GM19035 (cell line): ENCODE measurements around the gene ATP6V1G2.

Source experiments
- ATAC-seq: cut with Tn5 transposase; IDR thresholded peaks from one replicate; pipeline ENCODE4 v1.9.1; 2021; ENCODE audit not compliant: unreplicated experiment

ATP6V1G2 gene

GRCh38 chr6:31548544-31548873, 2.1 kb upstream of the ATP6V1G2 start:
- no peak for ATAC-seq

GRCh38 chr6:31547727-31548543, 1.5 kb upstream of the ATP6V1G2 start:
- no peak for ATAC-seq

- ATAC-seq: peak; percentile 77
Observed at GRCh38 chr6:31546958-31547726, 734 bp upstream of the ATP6V1G2 start, which contains the start of gene NFKBIL1. Gene NFKBIL1, plus strand, starts transcription at chr6:31547608. Its CDS starts 87 bp downstream, at chr6:31547695.

- ATAC-seq: no peak
Observed at GRCh38 chr6:31545291-31545690, 1.1 kb downstream of the ATP6V1G2 start.

- no peak for ATAC-seq
Observed at GRCh38 chr6:31544676-31545075, 1.7 kb downstream of the ATP6V1G2 start.

GRCh38 chr6:31543639-31544038, 2.8 kb downstream of the ATP6V1G2 start:
- no peak for ATAC-seq

GRCh38 chr6:31541658-31542521, 4.5 kb downstream of the ATP6V1G2 start, which contains the start of gene DDX39B:
Gene DDX39B, minus strand, starts transcription at chr6:31542003. Its CDS starts 1,471 bp downstream, at chr6:31540532.
- peak; percentile 78 for ATAC-seq

- ATAC-seq: no peak
Observed at GRCh38 chr6:31541059-31541657, 5.2 kb downstream of the ATP6V1G2 start.

GRCh38 chr6:31540640-31541039, 5.8 kb downstream of the ATP6V1G2 start:
- no peak for ATAC-seq

GRCh38 chr6:31538805-31539400, 7.5 kb downstream of the ATP6V1G2 start:
- no peak for ATAC-seq

- ATAC-seq: no peak
Observed at GRCh38 chr6:31535538-31536324, 10.7 kb downstream of the ATP6V1G2 start.

GRCh38 chr6:31534521-31535040, 11.8 kb downstream of the ATP6V1G2 start:
- ATAC-seq: no peak

GRCh38 chr6:31534011-31534410, 12.4 kb downstream of the ATP6V1G2 start:
- no peak for ATAC-seq

GRCh38 chr6:31533455-31533841, 13.0 kb downstream of the ATP6V1G2 start:
- no peak for ATAC-seq

- no peak for ATAC-seq
Observed at GRCh38 chr6:31532644-31533454, 13.6 kb downstream of the ATP6V1G2 start.

GRCh38 chr6:31531771-31532643, 14.4 kb downstream of the ATP6V1G2 start:
- ATAC-seq: no peak

GRCh38 chr6:31531162-31531561, 15.2 kb downstream of the ATP6V1G2 start:
- ATAC-seq: no peak

- ATAC-seq: no peak
Observed at GRCh38 chr6:31530659-31531058, 15.7 kb downstream of the ATP6V1G2 start.
